Measurements from ENCODE around the gene UBE2E2. TPM values are rescaled to one million over a fixed set of nuclear protein-coding genes. Genes with fewer than 3 reads are reported as not detected.

Gene UBE2E2
- total RNA-seq, 1 donor from 2014 or later = 45.9 TPM

- ATAC-seq = no peak
- intact Hi-C loops (cut with DNase I) = no loop called here
- no peaks in the 10 kb centered on the region for H3K27me3 ChIP-seq
- DNase-seq = no peak
- H3K4me3 ChIP-seq = no peak overlapping the region
- no peaks in the 10 kb centered on the region for H3K9me3 ChIP-seq
- no peak for TF ChIP-seq CTCF (IDR thresholded peaks at IDR 0.05)
- H3K27ac ChIP-seq = no peak overlapping the region
- H3K36me3 ChIP-seq = no peaks in the 10 kb centered on the region
- no peaks in the 10 kb centered on the region for H3K4me1 ChIP-seq
Observed at GRCh38 chr3:23637339-23637738, 434.2 kb downstream of the UBE2E2 start.

- H3K9me3 ChIP-seq = no peaks in the 10 kb centered on the region
- no peaks in the 10 kb centered on the region for H3K36me3 ChIP-seq
- intact Hi-C loops (cut with DNase I) = no loop called here
- no peak for ATAC-seq
- no peaks in the 10 kb centered on the region for H3K27me3 ChIP-seq
- no peak for DNase-seq
- no peak for TF ChIP-seq CTCF (IDR thresholded peaks at IDR 0.05)
- no peak overlapping the region for H3K27ac ChIP-seq
- no peak overlapping the region for H3K4me3 ChIP-seq
- H3K4me1 ChIP-seq = no peaks in the 10 kb centered on the region
Observed at GRCh38 chr3:23640471-23641146, 437.5 kb downstream of the UBE2E2 start.

Data from upper lobe of right lung (tissue), 1 donor.